Measurements from ENCODE around the gene ATOX1.

The ATOX1 gene

DNA sequence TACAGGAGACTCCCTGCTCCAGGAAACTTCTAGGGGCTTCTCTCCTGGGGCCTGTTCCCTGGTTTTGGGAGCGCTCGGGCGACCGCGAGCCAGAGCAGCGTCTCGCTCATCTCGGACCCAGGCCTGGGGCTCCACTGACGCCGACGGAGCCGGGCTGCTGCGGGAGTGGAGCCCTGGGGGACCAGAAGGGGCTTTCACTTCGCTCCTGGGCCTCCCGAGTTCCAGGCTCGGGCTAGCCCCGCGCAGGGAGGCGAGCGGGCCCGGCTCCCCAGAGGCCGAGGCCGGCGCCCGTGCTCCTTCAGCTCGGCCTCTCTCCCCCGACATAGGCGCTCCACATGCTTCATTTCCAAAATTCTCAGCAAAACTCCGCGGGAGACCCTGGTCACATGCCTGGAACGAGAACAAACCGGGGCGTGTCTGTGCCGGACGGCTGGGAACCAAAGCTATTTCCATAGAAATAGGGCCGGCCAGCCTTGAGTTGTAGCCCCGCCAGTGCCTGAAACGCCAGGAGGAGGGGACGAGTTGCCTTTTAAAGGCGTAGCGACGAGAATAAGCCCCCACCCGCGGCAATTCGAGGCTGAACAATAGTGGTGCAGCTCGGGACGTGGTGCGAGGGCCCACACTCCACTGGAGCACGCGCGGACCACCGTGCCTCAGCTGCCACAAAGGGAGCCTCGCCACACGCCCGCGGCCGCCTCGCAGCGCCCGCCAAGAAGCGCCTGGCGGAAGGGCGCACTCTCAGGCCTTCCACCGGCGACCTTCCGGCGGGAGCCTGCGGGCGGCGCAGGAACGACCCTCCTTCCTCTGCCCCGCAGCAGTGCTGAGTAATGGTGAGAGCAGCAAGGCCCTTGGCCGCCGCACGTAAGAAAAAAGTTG lies 12.2 kb upstream of the ATOX1 start:
- DNase-seq (ENCODE audit: low read depth in 2 of 2), result peak in 1 of 2 experiments; percentile 21

GRCh38 chr5:151766975-151767374 lies 8.5 kb upstream of the ATOX1 start:
- no peak for DNase-seq (ENCODE audit: low read depth in 2 of 2)

GRCh38 chr5:151764801-151765200 lies 6.4 kb upstream of the ATOX1 start:
- DNase-seq (ENCODE audit: low read depth in 2 of 2), result no peak

GRCh38 chr5:151758141-151758429 lies 346 bp downstream of the ATOX1 start:
- DNase-seq (ENCODE audit: low read depth in 2 of 2), result no peak

GRCh38 chr5:151757233-151758140 lies 944 bp downstream of the ATOX1 start:
- no peak for DNase-seq (ENCODE audit: low read depth in 2 of 2)

GRCh38 chr5:151755383-151755782 lies 3.0 kb downstream of the ATOX1 start:
- DNase-seq (ENCODE audit: low read depth in 2 of 2), result no peak

- DNase-seq (ENCODE audit: low read depth in 2 of 2), result no peak
Observed at GRCh38 chr5:151751593-151751992, 6.8 kb downstream of the ATOX1 start.

GRCh38 chr5:151751091-151751490 lies 7.3 kb downstream of the ATOX1 start:
- DNase-seq (ENCODE audit: low read depth in 2 of 2), result no peak

DNA sequence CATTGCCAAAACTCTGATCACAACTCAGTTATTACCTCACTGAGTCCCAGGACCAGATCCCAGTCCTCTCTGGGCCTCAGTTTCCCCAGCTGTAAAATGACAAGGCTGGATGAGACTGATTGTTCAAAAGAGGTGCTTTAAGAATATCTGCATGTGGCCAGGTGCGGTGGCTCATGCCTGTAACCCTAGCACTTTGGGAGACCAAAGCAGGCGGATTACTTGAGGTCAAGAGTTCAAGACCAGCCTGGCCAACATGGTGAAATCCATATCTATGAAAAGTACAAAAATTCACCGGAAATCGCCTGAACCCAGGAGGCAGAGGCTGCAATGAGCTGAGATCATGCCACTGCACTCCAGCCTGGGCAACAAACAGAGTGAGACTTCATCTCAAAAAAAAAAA lies 8.3 kb downstream of the ATOX1 start:
- DNase-seq (ENCODE audit: low read depth in 2 of 2), result no peak

DNA sequence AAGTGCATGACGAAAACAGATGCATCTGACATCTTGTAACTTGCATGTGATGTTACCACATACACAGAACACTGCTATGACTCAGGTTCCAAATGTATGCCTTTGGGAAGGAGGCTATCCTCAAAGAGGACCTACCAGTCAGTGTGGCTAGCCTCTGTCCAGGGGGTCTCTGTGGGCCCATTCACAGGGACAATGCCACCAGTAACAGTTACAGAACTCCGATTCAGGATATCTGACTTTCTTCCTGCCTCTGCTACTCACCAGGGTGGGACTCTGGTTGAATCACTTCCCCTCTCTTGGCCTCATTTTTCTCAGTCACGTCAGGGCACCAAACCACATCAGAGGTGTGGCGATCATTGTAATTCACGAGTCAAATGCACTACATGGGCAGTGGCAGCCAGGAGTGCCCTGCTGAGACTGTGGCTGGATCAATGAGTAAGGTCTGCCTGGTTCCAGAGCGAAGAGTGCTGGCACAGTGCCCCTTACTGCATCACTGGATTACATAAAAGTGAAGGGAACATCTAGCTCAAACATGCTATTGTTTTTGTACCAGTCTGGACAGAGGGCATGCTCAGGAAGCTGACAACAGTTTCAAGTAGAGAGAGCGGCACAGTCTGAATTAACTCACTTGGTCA lies 13.2 kb downstream of the ATOX1 start:
- no peak for DNase-seq (ENCODE audit: low read depth in 2 of 2)

GRCh38 chr5:151743530-151743929 lies 14.9 kb downstream of the ATOX1 start:
- no peak for DNase-seq (ENCODE audit: low read depth in 2 of 2)

GRCh38 chr5:151742870-151743294 lies 15.5 kb downstream of the ATOX1 start:
- DNase-seq (ENCODE audit: low read depth in 2 of 2), result no peak

GRCh38 chr5:151741678-151742423 lies 16.6 kb downstream of the ATOX1 start:
- DNase-seq (ENCODE audit: low read depth in 2 of 2), result no peak

- DNase-seq (ENCODE audit: low read depth in 2 of 2), result no peak
Observed at GRCh38 chr5:151740958-151741373, 17.5 kb downstream of the ATOX1 start.

DNA sequence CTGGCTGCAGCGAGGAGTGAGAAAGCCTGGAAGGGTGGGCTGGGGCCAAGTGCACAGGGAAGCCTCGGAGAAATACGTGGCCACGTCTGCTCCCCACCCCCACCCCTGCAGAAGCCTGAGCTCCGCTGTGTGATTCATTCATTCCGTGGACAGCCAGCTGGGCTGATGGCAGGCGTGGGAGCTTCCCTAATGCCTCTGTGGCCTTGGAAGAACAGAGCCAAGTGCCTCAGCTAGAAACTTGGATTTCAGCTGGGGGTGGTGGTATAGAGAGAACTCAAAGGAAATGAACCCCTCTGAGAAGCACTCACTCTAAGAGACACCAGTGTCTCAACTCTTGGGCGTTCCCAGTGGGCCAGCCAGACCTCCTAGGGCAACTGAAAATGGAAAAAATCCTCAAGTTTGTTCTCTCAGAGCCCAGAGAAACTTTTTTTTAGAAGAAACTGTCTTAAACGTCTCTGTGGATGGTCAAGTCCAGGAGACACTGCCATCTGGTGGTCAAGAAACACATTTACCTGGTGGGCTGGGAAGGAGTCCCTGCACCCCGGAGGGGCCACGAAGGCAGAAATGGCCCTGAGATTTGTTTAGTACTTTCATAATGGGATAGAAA lies 18.0 kb downstream of the ATOX1 start:
- peak in 1 of 2 experiments; percentile 35 for DNase-seq (ENCODE audit: low read depth in 2 of 2)

DNA sequence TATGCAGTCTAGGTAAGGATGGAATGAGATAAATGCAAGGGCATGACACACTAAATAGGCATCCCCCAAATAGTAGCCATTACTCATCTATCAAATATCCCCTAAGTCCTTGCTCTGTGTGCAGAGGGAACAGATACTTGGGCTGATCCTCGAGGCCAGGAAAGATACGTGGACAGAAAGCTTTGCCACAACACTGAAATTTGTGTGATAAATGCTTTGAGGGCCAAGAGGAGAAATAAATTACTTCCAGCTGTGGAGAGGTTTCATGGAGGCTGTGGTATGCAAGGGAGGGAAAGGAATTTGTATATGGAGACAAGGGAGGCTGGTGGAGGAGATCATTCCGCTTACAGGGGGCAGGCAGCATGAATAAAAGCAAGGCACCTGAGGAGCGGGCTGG lies 18.5 kb downstream of the ATOX1 start:
- no peak for DNase-seq (ENCODE audit: low read depth in 2 of 2)

DNA sequence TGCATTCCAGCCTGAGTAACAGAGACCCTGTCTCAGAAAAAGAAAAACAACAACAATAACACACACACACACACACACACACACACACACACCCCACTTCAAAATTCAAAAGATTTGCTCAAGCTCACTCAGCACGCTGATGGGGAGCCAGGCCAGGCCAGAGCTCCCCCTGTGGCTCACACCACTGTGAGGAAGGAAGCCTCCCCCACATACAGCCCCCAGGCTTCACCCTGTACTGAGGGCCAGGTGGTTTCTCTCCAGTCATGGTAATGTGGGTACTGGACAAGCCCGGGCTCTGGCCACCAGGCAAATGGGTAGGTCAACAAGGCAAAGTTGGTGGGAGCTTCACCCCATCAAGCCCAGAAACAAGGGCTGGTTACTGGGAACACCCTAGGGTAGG lies 19.0 kb downstream of the ATOX1 start:
- no peak for DNase-seq (ENCODE audit: low read depth in 2 of 2)

DNA sequence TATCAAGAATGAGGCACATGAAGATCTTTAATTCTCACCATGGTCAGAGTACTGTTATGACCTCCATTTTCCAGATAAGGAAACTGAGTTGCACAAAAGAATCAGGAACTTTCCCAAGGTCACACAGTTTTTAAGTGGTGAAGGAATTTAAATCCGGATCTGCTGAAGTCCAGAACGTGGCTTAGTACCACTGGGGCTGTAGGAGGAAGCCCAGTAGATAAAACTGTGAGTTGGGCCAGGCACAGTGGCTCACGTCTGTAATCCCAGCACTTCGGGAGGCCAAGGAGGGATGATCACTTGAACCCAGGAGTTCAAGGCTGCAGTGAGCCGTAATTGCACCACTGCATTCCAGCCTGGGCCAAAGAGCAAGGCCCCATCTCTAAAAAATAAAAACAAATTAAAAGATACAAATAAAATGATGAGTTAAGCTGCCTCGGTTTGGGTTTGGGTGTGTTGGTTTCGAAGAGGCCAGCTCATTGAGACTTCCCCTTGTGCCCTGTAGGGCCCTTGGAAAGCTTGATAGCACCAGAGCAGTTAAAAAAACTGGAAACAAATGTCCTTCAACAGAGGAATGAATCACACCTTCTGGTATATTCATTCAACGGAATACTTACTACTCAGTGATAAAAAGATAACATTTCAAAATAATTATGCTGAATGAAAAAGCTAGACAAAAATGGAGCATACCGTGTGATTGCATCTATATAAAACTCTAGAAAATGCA lies 20.1 kb downstream of the ATOX1 start:
- no peak for DNase-seq (ENCODE audit: low read depth in 2 of 2)

- DNase-seq (ENCODE audit: low read depth in 2 of 2), result no peak
Observed at GRCh38 chr5:151737431-151737830, 21.0 kb downstream of the ATOX1 start.

GRCh38 chr5:151735646-151736045 lies 22.8 kb downstream of the ATOX1 start:
- no peak for DNase-seq (ENCODE audit: low read depth in 2 of 2)

- DNase-seq (ENCODE audit: low read depth in 2 of 2), result no peak
Observed at GRCh38 chr5:151734064-151734408, 24.4 kb downstream of the ATOX1 start.

Data from stimulated activated CD4-positive, alpha-beta T cell treated with anti-CD3 and anti-CD28 coated beads, Interleukin-12 subunit alpha, Interleukin-12 subunit beta, amount 100 ng/mL, for 24 hours (primary cell).